ENCODE data around the gene TPSG1.
"Not testable (repeated sequence)": the region's sequence is repeated elsewhere in the genome, so short reads cannot be mapped to it uniquely, and the experiment has no call there.

The TPSG1 gene

GRCh38 chr16:1199347-1200013, 25.6 kb downstream of the TPSG1 start:
- no peak overlapping the region for H3K9ac ChIP-seq (ENCODE audit: insufficient read length, low read depth)
- no peak overlapping the region for H3K4me3 ChIP-seq (ENCODE audit: insufficient read length, low read depth)
- H3K9me3 ChIP-seq (ENCODE audit: insufficient read depth, low read length) = no peaks in the 10 kb centered on the region
- peaks cover 3% of the 10 kb centered on the region for H3K4me1 ChIP-seq (ENCODE audit: insufficient read depth, insufficient read length)
- no peak for DNase-seq (ENCODE audit: low read depth, low spot score)
- TF ChIP-seq YY1 (IDR thresholded peaks at IDR 0.05; ENCODE audit: insufficient read depth, insufficient read length) (no peak), ZNF274 (IDR thresholded peaks at IDR 0.05; ENCODE audit: low read depth, low read length) (no peak), SUZ12 (IDR thresholded peaks at IDR 0.05; ENCODE audit: extremely low read depth, insufficient read depth, insufficient read length) (no peak)
- H3K36me3 ChIP-seq (ENCODE audit: insufficient read depth, insufficient read length, low read length) = peaks cover 49% of the 10 kb centered on the region
- H3K27me3 ChIP-seq (ENCODE audit: insufficient read depth, insufficient read length) = no peaks in the 10 kb centered on the region

GRCh38 chr16:1198671-1199346, 26.3 kb downstream of the TPSG1 start:
- H3K27me3 ChIP-seq (ENCODE audit: insufficient read depth, insufficient read length); H3K4me3 ChIP-seq (ENCODE audit: insufficient read length, low read depth); H3K4me1 ChIP-seq (ENCODE audit: insufficient read depth, insufficient read length); H3K9ac ChIP-seq (ENCODE audit: insufficient read length, low read depth); DNase-seq (ENCODE audit: low read depth, low spot score); H3K9me3 ChIP-seq (ENCODE audit: insufficient read depth, low read length): not testable (repeated sequence)
- peaks cover 42% of the 10 kb centered on the region for H3K36me3 ChIP-seq (ENCODE audit: insufficient read depth, insufficient read length, low read length)

GRCh38 chr16:1198194-1198593, 26.9 kb downstream of the TPSG1 start:
- Histone ChIP-seq H3K9ac (ENCODE audit: insufficient read length, low read depth) (no peak overlapping the region), H3K27me3 (ENCODE audit: insufficient read depth, insufficient read length) (no peaks in the 10 kb centered on the region), H3K4me3 (ENCODE audit: insufficient read length, low read depth) (no peak overlapping the region), H3K4me1 (ENCODE audit: insufficient read depth, insufficient read length) (peaks cover 14% of the 10 kb centered on the region), H3K9me3 (ENCODE audit: insufficient read depth, low read length) (no peaks in the 10 kb centered on the region), H3K36me3 (ENCODE audit: insufficient read depth, insufficient read length, low read length) (peaks cover 36% of the 10 kb centered on the region)
- no peak for DNase-seq (ENCODE audit: low read depth, low spot score)
- TF ChIP-seq SUZ12 (IDR thresholded peaks at IDR 0.05; ENCODE audit: extremely low read depth, insufficient read depth, insufficient read length) (no peak), ZNF274 (IDR thresholded peaks at IDR 0.05; ENCODE audit: low read depth, low read length) (no peak), YY1 (IDR thresholded peaks at IDR 0.05; ENCODE audit: insufficient read depth, insufficient read length) (no peak)

GRCh38 chr16:1197237-1197866, 27.7 kb downstream of the TPSG1 start:
- DNase-seq (ENCODE audit: low read depth, low spot score) = no peak
- Histone ChIP-seq H3K9ac (ENCODE audit: insufficient read length, low read depth) (no peak overlapping the region), H3K4me3 (ENCODE audit: insufficient read length, low read depth) (no peak overlapping the region), H3K36me3 (ENCODE audit: insufficient read depth, insufficient read length, low read length) (peaks cover 31% of the 10 kb centered on the region), H3K9me3 (ENCODE audit: insufficient read depth, low read length) (no peaks in the 10 kb centered on the region), H3K27me3 (ENCODE audit: insufficient read depth, insufficient read length) (no peaks in the 10 kb centered on the region), H3K4me1 (ENCODE audit: insufficient read depth, insufficient read length) (peaks cover 20% of the 10 kb centered on the region)
- TF ChIP-seq SUZ12 (IDR thresholded peaks at IDR 0.05; ENCODE audit: extremely low read depth, insufficient read depth, insufficient read length) (no peak), YY1 (IDR thresholded peaks at IDR 0.05; ENCODE audit: insufficient read depth, insufficient read length) (no peak), ZNF274 (IDR thresholded peaks at IDR 0.05; ENCODE audit: low read depth, low read length) (no peak)

- no peak for DNase-seq (ENCODE audit: low read depth, low spot score)
- no peaks in the 10 kb centered on the region for H3K27me3 ChIP-seq (ENCODE audit: insufficient read depth, insufficient read length)
- H3K9me3 ChIP-seq (ENCODE audit: insufficient read depth, low read length) = no peaks in the 10 kb centered on the region
- no peak overlapping the region for H3K9ac ChIP-seq (ENCODE audit: insufficient read length, low read depth)
- TF ChIP-seq YY1 (IDR thresholded peaks at IDR 0.05; ENCODE audit: insufficient read depth, insufficient read length) (no peak), SUZ12 (IDR thresholded peaks at IDR 0.05; ENCODE audit: extremely low read depth, insufficient read depth, insufficient read length) (no peak), ZNF274 (IDR thresholded peaks at IDR 0.05; ENCODE audit: low read depth, low read length) (no peak)
- no peak overlapping the region for H3K4me3 ChIP-seq (ENCODE audit: insufficient read length, low read depth)
- peaks cover 26% of the 10 kb centered on the region for H3K4me1 ChIP-seq (ENCODE audit: insufficient read depth, insufficient read length)
- peaks cover 22% of the 10 kb centered on the region for H3K36me3 ChIP-seq (ENCODE audit: insufficient read depth, insufficient read length, low read length)
These were observed 28.6 kb downstream of the TPSG1 start for GRCh38 chr16:1196494-1196893.

- H3K27me3 ChIP-seq (ENCODE audit: insufficient read depth, insufficient read length) = no peaks in the 10 kb centered on the region
- no peak for DNase-seq (ENCODE audit: low read depth, low spot score)
- peaks cover 27% of the 10 kb centered on the region for H3K4me1 ChIP-seq (ENCODE audit: insufficient read depth, insufficient read length)
- H3K4me3 ChIP-seq (ENCODE audit: insufficient read length, low read depth) = no peak overlapping the region
- peaks cover 14% of the 10 kb centered on the region for H3K36me3 ChIP-seq (ENCODE audit: insufficient read depth, insufficient read length, low read length)
- no peak overlapping the region for H3K9ac ChIP-seq (ENCODE audit: insufficient read length, low read depth)
- no peak for TF ChIP-seq SUZ12 (IDR thresholded peaks at IDR 0.05; ENCODE audit: extremely low read depth, insufficient read depth, insufficient read length)
- no peak for TF ChIP-seq ZNF274 (IDR thresholded peaks at IDR 0.05; ENCODE audit: low read depth, low read length)
- no peak for TF ChIP-seq YY1 (IDR thresholded peaks at IDR 0.05; ENCODE audit: insufficient read depth, insufficient read length)
- H3K9me3 ChIP-seq (ENCODE audit: insufficient read depth, low read length) = no peaks in the 10 kb centered on the region
These were observed 29.7 kb downstream of the TPSG1 start for GRCh38 chr16:1195393-1195666.

GRCh38 chr16:1194665-1195392, 30.2 kb downstream of the TPSG1 start:
- Histone ChIP-seq H3K36me3 (ENCODE audit: insufficient read depth, insufficient read length, low read length) (peaks cover 9% of the 10 kb centered on the region), H3K4me3 (ENCODE audit: insufficient read length, low read depth) (no peak overlapping the region), H3K4me1 (ENCODE audit: insufficient read depth, insufficient read length) (peaks cover 28% of the 10 kb centered on the region), H3K9me3 (ENCODE audit: insufficient read depth, low read length) (no peaks in the 10 kb centered on the region), H3K27me3 (ENCODE audit: insufficient read depth, insufficient read length) (no peaks in the 10 kb centered on the region), H3K9ac (ENCODE audit: insufficient read length, low read depth) (no peak overlapping the region)
- TF ChIP-seq YY1 (IDR thresholded peaks at IDR 0.05; ENCODE audit: insufficient read depth, insufficient read length) = no peak
- TF ChIP-seq SUZ12 (IDR thresholded peaks at IDR 0.05; ENCODE audit: extremely low read depth, insufficient read depth, insufficient read length) = no peak
- no peak for TF ChIP-seq ZNF274 (IDR thresholded peaks at IDR 0.05; ENCODE audit: low read depth, low read length)
- no peak for DNase-seq (ENCODE audit: low read depth, low spot score)

All from NT2/D1 (cell line).